K562 (cell line): ENCODE measurements around the gene BCL6B. TPM values are rescaled to one million over a fixed set of nuclear protein-coding genes. Genes with fewer than 3 reads are reported as not detected.

ENCODE experiments used
- ARID2 ChIP-seq: fragments of 450-650 bp; IDR thresholded peaks from 2 replicates; pipeline ENCODE4 v1.6.1; 2017; ENCODE audit warnings: antibody characterized with exemption, mild to moderate bottlenecking
- CBX3 ChIP-seq, 2 experiments: IDR thresholded peaks; 1 replicate in 1 of 2; 2 replicates in 1 of 2; pipeline ENCODE4 v1.6.1; 2012; ENCODE audit warnings: inconsistent platforms in 2 of 2, low read length in 2 of 2, borderline replicate concordance in 1 of 2, control low read depth in 1 of 2
- ELK3 ChIP-seq: fragments of 450-650 bp; formaldehyde crosslinking; IDR thresholded peaks from 2 replicates; pipeline ENCODE4 v1.4.0; 2020; ENCODE audit warnings: mild to moderate bottlenecking
- FOXJ2 ChIP-seq: fragments of 200-800 bp; sonication (Bioruptor generic); IDR thresholded peaks from 2 replicates; pipeline ENCODE4 v1.6.1; 2016; ENCODE audit warnings: missing genetic modification characterization, missing compliant biosample characterization
- GATAD2B ChIP-seq: fragments of 450-650 bp; IDR thresholded peaks from 2 replicates; pipeline ENCODE4 v1.6.1; 2017; ENCODE audit warnings: mild to moderate bottlenecking, borderline replicate concordance
- KAT2B ChIP-seq: IDR thresholded peaks from one replicate; pipeline ENCODE4 v1.6.1; 2012; ENCODE audit warnings: low read depth, mild to moderate bottlenecking, control low read depth, inconsistent platforms, low read length, moderate library complexity
- MLLT1 ChIP-seq, 2 experiments: fragments of 450-650 bp; IDR thresholded peaks; 2 replicates each; pipeline ENCODE4 v1.6.1; 2016
- MNT ChIP-seq, 2 experiments: fragments of 450-650 bp; conservative IDR thresholded peaks; 2 replicates each; pipeline ENCODE4 v1.6.1; 2017; ENCODE audit warnings: mild to moderate bottlenecking in 2 of 2, moderate library complexity in 2 of 2
- RAD51 ChIP-seq: fragments of 450-650 bp; IDR thresholded peaks from 2 replicates; pipeline ENCODE4 v1.7.1; 2016; ENCODE audit warnings: low read depth, mild to moderate bottlenecking, borderline replicate concordance
- RCOR1 ChIP-seq, 2 experiments: IDR thresholded peaks; 2 replicates each; pipeline ENCODE4 v1.6.1; 2012; ENCODE audit warnings: low read depth in 2 of 2, low read length in 2 of 2, borderline replicate concordance in 1 of 2, improper control_type of control experiment in 1 of 2
- SNAPC5 ChIP-seq: fragments of 250-450 bp; sonication (Bioruptor Pico); IDR thresholded peaks from 2 replicates; pipeline ENCODE4 v1.8.0; 2021; ENCODE audit warnings: moderate library complexity, mild to moderate bottlenecking, inconsistent platforms
- TRIM24 ChIP-seq, 2 experiments: fragments of 450-650 bp; IDR thresholded peaks; 2 replicates each; pipeline ENCODE4 v1.6.1; 2016
- ZNF121 ChIP-seq: sonication (generic); formaldehyde crosslinking; conservative IDR thresholded peaks from 2 replicates; pipeline ENCODE4 v1.8.0; 2022; ENCODE audit warnings: missing genetic modification reagents
- ZNF175 ChIP-seq: fragments of 200-800 bp; sonication (Bioruptor generic); IDR thresholded peaks from 2 replicates; pipeline ENCODE4 v1.6.1; 2016; ENCODE audit warnings: low read depth, mild to moderate bottlenecking, missing genetic modification characterization, missing compliant biosample characterization
- ZNF197 ChIP-seq: fragments of 200-800 bp; sonication (Bioruptor generic); IDR thresholded peaks from 2 replicates; pipeline ENCODE4 v1.6.1; 2016; ENCODE audit warnings: low read depth, missing genetic modification characterization, missing compliant biosample characterization
- ZNF384 ChIP-seq: IDR thresholded peaks from 2 replicates; pipeline ENCODE4 v1.6.1; 2012; ENCODE audit warnings: low read depth, low read length, improper control_type of control experiment
- ZNF830 ChIP-seq: fragments of 250-450 bp; sonication (Bioruptor Pico); IDR thresholded peaks from 2 replicates; pipeline ENCODE4 v1.5.0; 2021; ENCODE audit warnings: mild to moderate bottlenecking
- polyA plus RNA-seq, 8 experiments: library from polyadenylated mRNA; depleted of rRNA in 4 of 8; stranded (reverse) in 5 of 8; unstranded in 3 of 8; fragments of >200 nt; fragmentation: Nextera tagmentation in 2 of 8; fragmentation: Illumina TruSeq in 1 of 8; extraction: Ambion mirVana in 2 of 8; extraction: Trizol in 1 of 8; gene quantifications; 2 replicates each; pipeline versions ENCODE4 v1.2.1 to v1.2.3, GENCODE V29; 2011 to 2014; ENCODE audit warnings: inconsistent platforms in 1 of 8, missing spikeins in 1 of 8
- total RNA-seq, 7 experiments: library from RNA; depleted of rRNA in 6 of 7; stranded (reverse); fragments of >200 nt in 6 of 7; fragmentation: Illumina TruSeq in 2 of 7; extraction: Trizol in 2 of 7; gene quantifications; 2 replicates each; pipeline versions ENCODE4 v1.2.1 to v1.2.3, GENCODE V29; 2011 to 2021; ENCODE audit warnings: low replicate concordance in 1 of 7
- TF ChIP-seq, protein P1 (sequence below): sonication (generic); formaldehyde crosslinking; IDR thresholded peaks from 2 replicates; pipeline ENCODE4 v1.8.0; 2023; ENCODE audit warnings: missing genetic modification reagents, mild to moderate bottlenecking, borderline replicate concordance

The BCL6B gene
- total and polyA plus RNA-seq, 9 of the 15 experiments (the other 6 are each of a cell fraction or from before 2014, with no cell fraction given) = 0.89 to 5.0 (median 3.6) TPM

DNA sequence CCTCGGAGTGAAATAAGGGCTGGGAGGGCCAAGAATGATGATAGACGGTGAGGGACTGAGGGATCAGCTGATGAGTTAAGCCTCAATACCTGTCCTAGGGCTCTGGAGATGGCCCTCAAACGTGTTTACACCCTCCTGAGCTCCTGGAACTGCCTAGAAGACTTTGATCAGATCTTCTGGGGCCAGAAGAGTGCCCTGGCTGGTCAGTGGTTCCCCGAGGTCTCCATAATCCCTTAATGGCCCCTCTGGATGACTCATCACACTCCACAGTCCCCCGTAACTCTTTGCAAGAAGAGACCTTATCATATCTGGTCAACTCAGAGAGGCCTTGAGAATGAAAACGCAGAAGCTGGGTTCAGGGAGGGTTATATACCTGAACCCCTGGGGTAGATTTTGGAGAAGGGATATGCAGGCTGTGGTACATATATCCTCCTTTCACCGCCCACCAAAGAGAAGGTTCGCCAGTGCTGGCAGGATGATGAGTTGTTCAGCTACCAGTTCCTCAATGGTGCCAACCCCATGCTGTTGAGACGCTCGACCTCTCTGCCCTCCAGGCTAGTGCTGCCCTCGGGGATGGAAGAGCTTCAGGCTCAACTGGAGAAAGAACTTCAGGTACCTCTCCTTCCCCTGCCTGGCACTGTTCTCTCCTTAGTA is 23.9 kb upstream of the BCL6B start (continued):
- 0 out of 4 replicates have a peak, but pooled peaks of 1 of the 2 experiments have one; percentile 12 for TF ChIP-seq MLLT1 (IDR thresholded peaks at IDR 0.05)
- 0 out of 4 replicates have a peak, but pooled peaks of 1 of the 2 experiments have one; percentile 30 for TF ChIP-seq TRIM24 (IDR thresholded peaks at IDR 0.05)
- TF ChIP-seq ELK3 (CRISPR knock-in tag) = no peak
- TF ChIP-seq SNAPC5 (CRISPR knock-in tag) = no peak
- no peak for TF ChIP-seq ZNF121
- no peak for TF ChIP-seq KAT2B
- TF ChIP-seq ZNF197 (CRISPR knock-in tag) = no peak
- TF ChIP-seq ZNF830 = no peak
- peak; percentile 53; the same call in 1 of the 2 replicates for TF ChIP-seq GATAD2B
- TF ChIP-seq MNT (conservative IDR thresholded peaks at IDR 0.05) = 0 out of 4 replicates have a peak, but pooled peaks of 1 of the 2 experiments have one; percentile 34
- TF ChIP-seq ARID2 = no peak
- TF ChIP-seq, protein P1, sequence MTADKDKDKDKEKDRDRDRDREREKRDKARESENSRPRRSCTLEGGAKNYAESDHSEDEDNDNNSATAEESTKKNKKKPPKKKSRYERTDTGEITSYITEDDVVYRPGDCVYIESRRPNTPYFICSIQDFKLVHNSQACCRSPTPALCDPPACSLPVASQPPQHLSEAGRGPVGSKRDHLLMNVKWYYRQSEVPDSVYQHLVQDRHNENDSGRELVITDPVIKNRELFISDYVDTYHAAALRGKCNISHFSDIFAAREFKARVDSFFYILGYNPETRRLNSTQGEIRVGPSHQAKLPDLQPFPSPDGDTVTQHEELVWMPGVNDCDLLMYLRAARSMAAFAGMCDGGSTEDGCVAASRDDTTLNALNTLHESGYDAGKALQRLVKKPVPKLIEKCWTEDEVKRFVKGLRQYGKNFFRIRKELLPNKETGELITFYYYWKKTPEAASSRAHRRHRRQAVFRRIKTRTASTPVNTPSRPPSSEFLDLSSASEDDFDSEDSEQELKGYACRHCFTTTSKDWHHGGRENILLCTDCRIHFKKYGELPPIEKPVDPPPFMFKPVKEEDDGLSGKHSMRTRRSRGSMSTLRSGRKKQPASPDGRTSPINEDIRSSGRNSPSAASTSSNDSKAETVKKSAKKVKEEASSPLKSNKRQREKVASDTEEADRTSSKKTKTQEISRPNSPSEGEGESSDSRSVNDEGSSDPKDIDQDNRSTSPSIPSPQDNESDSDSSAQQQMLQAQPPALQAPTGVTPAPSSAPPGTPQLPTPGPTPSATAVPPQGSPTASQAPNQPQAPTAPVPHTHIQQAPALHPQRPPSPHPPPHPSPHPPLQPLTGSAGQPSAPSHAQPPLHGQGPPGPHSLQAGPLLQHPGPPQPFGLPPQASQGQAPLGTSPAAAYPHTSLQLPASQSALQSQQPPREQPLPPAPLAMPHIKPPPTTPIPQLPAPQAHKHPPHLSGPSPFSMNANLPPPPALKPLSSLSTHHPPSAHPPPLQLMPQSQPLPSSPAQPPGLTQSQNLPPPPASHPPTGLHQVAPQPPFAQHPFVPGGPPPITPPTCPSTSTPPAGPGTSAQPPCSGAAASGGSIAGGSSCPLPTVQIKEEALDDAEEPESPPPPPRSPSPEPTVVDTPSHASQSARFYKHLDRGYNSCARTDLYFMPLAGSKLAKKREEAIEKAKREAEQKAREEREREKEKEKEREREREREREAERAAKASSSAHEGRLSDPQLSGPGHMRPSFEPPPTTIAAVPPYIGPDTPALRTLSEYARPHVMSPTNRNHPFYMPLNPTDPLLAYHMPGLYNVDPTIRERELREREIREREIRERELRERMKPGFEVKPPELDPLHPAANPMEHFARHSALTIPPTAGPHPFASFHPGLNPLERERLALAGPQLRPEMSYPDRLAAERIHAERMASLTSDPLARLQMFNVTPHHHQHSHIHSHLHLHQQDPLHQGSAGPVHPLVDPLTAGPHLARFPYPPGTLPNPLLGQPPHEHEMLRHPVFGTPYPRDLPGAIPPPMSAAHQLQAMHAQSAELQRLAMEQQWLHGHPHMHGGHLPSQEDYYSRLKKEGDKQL = no peak
- TF ChIP-seq RAD51 = 0 out of 2 replicates have a peak, but pooled peaks have one; percentile 9
- no peak for TF ChIP-seq CBX3 (IDR thresholded peaks at IDR 0.05; ENCODE audit: borderline replicate concordance in 1 of 2, low read length in 2 of 2)
- no peak for TF ChIP-seq ZNF384
- no peak for TF ChIP-seq FOXJ2 (tag)
- TF ChIP-seq ZNF175 (CRISPR knock-in tag) = peak; percentile 17; the same call in 1 of the 2 replicates
- TF ChIP-seq RCOR1 (IDR thresholded peaks at IDR 0.05; ENCODE audit: borderline replicate concordance in 1 of 2, low read depth in 2 of 2, low read length in 2 of 2) = peak in 1 of 2 experiments; percentile 79; a peak in 2 of 4 replicates
